Sigmoid colon (tissue), 7 donors: ENCODE measurements around the gene MED16. TPM values are rescaled to one million over a fixed set of nuclear protein-coding genes. Genes with fewer than 3 reads are reported as not detected.

Experiments
- DNase-seq: peaks from one replicate; pipeline ENCODE4 v3.0.0-alpha.2; 2019
- H3K27ac ChIP-seq, 4 donors: fragments of 200-600 bp; sonication (generic); one replicate each; pipeline ENCODE4 v1.5.1; 2016 to 2019; ENCODE audit warnings: mild to moderate bottlenecking in 1 of 4
- H3K27me3 ChIP-seq, 3 donors: fragments of 200-600 bp; sonication (generic); one replicate each; pipeline ENCODE4 v1.5.1; 2019; ENCODE audit warnings: mild to moderate bottlenecking in 1 of 3
- H3K36me3 ChIP-seq, 4 donors: fragments of 200-600 bp; sonication (generic); one replicate each; pipeline ENCODE4 v1.5.1; 2016 to 2019
- H3K4me1 ChIP-seq, 4 donors: fragments of 200-600 bp; sonication (generic); one replicate each; pipeline ENCODE4 v1.5.1; 2017 to 2019
- H3K4me3 ChIP-seq, 4 donors: fragments of 200-600 bp; sonication (generic); one replicate each; pipeline ENCODE4 v1.5.1; 2017 to 2019; ENCODE audit warnings: mild to moderate bottlenecking in 2 of 4, moderate library complexity in 1 of 4
- H3K9me3 ChIP-seq, 4 donors: fragments of 200-600 bp in 3 of 4; sonication (generic) in 3 of 4; one replicate each; pipeline versions ENCODE4 v1.5.1 to v1.6.1; 2013 to 2019
- CTCF ChIP-seq, 4 experiments: fragments of 450-650 bp in 3 of 4; fragments of 200-600 bp in 1 of 4; IDR thresholded peaks; one replicate each; pipeline ENCODE4 v1.5.1; 2016 to 2019; ENCODE audit warnings: antibody characterized with exemption in 4 of 4, mild to moderate bottlenecking in 3 of 4, moderate library complexity in 2 of 4
- EP300 ChIP-seq, 4 donors: sonication (generic); formaldehyde crosslinking; IDR thresholded peaks; one replicate each; pipeline ENCODE4 v1.6.1; 2017; ENCODE audit warnings: antibody characterized with exemption in 4 of 4
- POLR2A ChIP-seq, 2 donors: fragments of 450-650 bp; IDR thresholded peaks; one replicate each; pipeline ENCODE4 v1.6.1; 2016; ENCODE audit warnings: antibody characterized with exemption in 2 of 2, mild to moderate bottlenecking in 2 of 2, moderate library complexity in 2 of 2
- POLR2AphosphoS5 ChIP-seq, 4 donors: sonication (generic); formaldehyde crosslinking; IDR thresholded peaks; one replicate each; pipeline ENCODE4 v1.6.1; 2017; ENCODE audit warnings: antibody characterized with exemption in 4 of 4
- WGBS, 2 donors: extraction: QIAGEN DNeasy Blood & Tissue Kit; methylation state at CpG; one replicate each; pipeline ENCODE4 v1.1.7; 2013; 5-methylcytosine and 5-hydroxymethylcytosine counted together
- intact Hi-C: fragments of 100-400 bp; cut with DNase I; formaldehyde crosslinking; loops from one replicate; pipeline ENCODE4 v1.15.1; 2023
- polyA plus RNA-seq, 3 donors: library from polyadenylated mRNA; stranded (reverse); fragments of 200-250 nt; gene quantifications; one replicate each; pipeline ENCODE4 v1.2.3, GENCODE V29; 2013
- total RNA-seq, 4 donors: library from RNA; depleted of rRNA; stranded (reverse); fragments of >200 nt; gene quantifications; one replicate each; pipeline ENCODE4 v1.1.0, GENCODE V29; 2016
- donor health status: healthy with polysubstance abuse.
- donor health status: Bipolar disorder and iron deficiency.
- donor health status: healthy.

MED16 gene
- total and polyA plus RNA-seq, 7 donors: 22.4 to 62.5 (median 33.2) TPM

DNA sequence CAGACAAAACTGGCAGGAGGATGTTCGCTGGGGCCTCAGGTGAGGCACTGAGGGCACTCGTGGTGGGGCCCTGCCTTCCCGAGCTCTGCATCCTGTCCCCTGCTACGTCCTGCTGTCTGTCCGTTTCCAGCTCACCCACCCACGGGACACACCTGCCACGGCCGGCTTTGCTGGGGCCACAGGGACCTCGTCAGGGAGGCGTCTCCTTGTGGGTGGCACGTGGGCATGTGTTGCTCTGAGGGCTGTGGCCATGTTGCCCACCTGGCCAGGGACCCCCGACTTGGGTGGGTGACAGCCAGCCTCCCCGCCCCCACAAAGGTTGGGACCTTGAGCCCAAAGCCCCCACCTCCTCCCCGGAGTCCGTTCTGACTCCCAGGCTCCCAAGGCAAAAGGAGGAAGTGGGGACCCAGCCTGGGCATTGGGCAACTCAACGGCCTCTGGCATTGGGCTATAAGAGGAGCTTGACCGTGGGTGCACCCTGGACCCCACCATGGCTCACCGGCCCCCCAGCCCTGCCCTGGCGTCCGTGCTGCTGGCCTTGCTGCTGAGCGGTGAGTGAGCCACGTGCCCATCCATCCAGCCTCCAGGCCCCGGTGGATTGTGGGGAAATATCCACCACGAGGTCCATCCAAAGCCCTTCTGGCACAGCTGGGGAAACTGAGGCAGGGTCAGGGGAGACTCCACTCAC, 52.3 kb downstream of the MED16 start, which contains the start of gene PRTN3:
TSS of gene PRTN3 (plus strand) at position 481 of the 688 bp plus-strand sequence. CDS start at position 491, 10 bp downstream.
- no peaks in the 10 kb centered on the region for H3K36me3 ChIP-seq
- WGBS, 2 donors: 37 to 68% methylated on average over 24 of the region's 24 CpGs
- no peak for DNase-seq
- H3K4me1 ChIP-seq: peaks cover 0 to 12% (median 11%) of the 10 kb centered on the region in 4 donors
- H3K27ac ChIP-seq: no peak within 1 kb of the TSS
- H3K27me3 ChIP-seq: peaks cover 21 to 86% (median 49%) of the 10 kb centered on the region in 3 donors
- intact Hi-C loops: no loop called here
- no peak within 1 kb of the TSS for H3K4me3 ChIP-seq
- H3K9me3 ChIP-seq: no peaks in the 10 kb centered on the region
- TF ChIP-seq CTCF (IDR thresholded peaks at IDR 0.05): no peak
- TF ChIP-seq POLR2AphosphoS5 (IDR thresholded peaks at IDR 0.05): no peak
- no peak for TF ChIP-seq POLR2A (IDR thresholded peaks at IDR 0.05)
- no peak for TF ChIP-seq EP300 (IDR thresholded peaks at IDR 0.05)

- Histone ChIP-seq H3K27me3 (peaks cover 12 to 81% (median 42%) of the 10 kb centered on the region in 3 donors), H3K9me3 (no peaks in the 10 kb centered on the region), H3K36me3 (no peaks in the 10 kb centered on the region), H3K4me3 (no peak overlapping the region), H3K27ac (no peak overlapping the region), H3K4me1 (no peaks in the 10 kb centered on the region)
- intact Hi-C loops: no loop called here
- WGBS, 2 donors: 61 to 75% methylated on average over 36 of the region's 36 CpGs
- TF ChIP-seq EP300 (IDR thresholded peaks at IDR 0.05) (no peak), POLR2A (IDR thresholded peaks at IDR 0.05) (no peak), POLR2AphosphoS5 (IDR thresholded peaks at IDR 0.05) (no peak)
- DNase-seq: no peak
These were observed 57.7 kb downstream of the MED16 start for GRCh38 chr19:835210-835810.

GRCh38 chr19:834216-834615, 58.8 kb downstream of the MED16 start:
- Histone ChIP-seq H3K27ac (no peak overlapping the region), H3K9me3 (no peaks in the 10 kb centered on the region), H3K27me3 (peaks cover 12 to 82% (median 47%) of the 10 kb centered on the region in 3 donors), H3K4me3 (no peak overlapping the region), H3K4me1 (no peaks in the 10 kb centered on the region), H3K36me3 (no peaks in the 10 kb centered on the region)
- WGBS, 2 donors: 73 to 77% methylated on average over 24 of the region's 24 CpGs
- intact Hi-C loops: no loop called here
- TF ChIP-seq CTCF (IDR thresholded peaks at IDR 0.05): no peak
- no peak for DNase-seq

DNA sequence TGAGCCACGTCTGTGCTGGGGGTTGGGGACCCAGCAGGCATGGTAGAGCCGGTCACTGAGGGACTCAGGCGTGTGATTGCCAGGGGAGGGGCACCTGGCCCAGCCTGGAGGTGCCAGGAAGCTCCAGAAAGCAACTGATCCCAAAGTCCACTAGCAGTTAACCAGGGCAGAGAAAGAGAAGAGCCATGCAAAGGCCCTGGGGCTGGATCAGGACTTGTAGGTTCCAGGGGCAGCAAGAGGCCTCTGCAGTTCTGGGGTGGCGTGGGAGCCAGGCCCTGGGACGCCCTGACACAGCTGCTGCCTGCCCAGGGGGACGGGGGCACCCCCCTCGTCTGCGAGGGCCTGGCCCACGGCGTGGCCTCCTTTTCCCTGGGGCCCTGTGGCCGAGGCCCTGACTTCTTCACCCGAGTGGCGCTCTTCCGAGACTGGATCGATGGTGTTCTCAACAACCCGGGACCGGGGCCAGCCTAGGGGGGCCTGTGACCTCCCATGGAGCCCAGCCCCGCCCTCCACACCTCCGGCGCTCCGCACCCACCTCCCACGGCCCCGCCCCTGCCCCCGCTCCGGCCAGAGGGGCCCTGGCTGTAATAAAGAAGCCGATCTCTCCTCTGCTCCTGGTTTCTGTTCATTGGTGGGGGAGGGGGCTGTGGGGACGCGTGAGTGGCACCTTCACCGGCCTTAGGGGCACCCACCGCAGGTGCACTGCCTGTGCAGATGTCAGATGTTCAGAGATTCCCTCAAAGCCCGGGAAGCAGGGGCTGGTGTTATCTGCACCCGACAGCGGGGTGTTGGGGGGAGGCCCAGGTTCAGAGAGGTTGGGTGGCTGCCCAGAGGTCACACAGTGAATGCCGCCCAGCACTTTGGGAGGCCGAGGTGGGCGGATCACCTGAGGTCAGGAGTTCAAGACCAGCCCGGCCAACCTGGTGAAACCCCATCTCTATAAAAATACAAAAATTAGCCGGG, 61.3 kb downstream of the MED16 start:
- intact Hi-C loops: no loop called here
- TF ChIP-seq POLR2AphosphoS5 (IDR thresholded peaks at IDR 0.05) (no peak), CTCF (IDR thresholded peaks at IDR 0.05) (no peak), EP300 (IDR thresholded peaks at IDR 0.05) (no peak), POLR2A (IDR thresholded peaks at IDR 0.05) (no peak)
- H3K27me3 ChIP-seq: peaks cover 13 to 74% (median 42%) of the 10 kb centered on the region in 3 donors
- no peak overlapping the region for H3K27ac ChIP-seq
- no peaks in the 10 kb centered on the region for H3K9me3 ChIP-seq
- no peaks in the 10 kb centered on the region for H3K4me1 ChIP-seq
- no peak overlapping the region for H3K4me3 ChIP-seq
- WGBS, 2 donors: 24 to 61% methylated on average over 38 of the region's 38 CpGs
- H3K36me3 ChIP-seq: no peaks in the 10 kb centered on the region
- DNase-seq: no peak
